Measurements from ENCODE around the gene CAPN12. TPM values are rescaled to one million over a fixed set of nuclear protein-coding genes. Genes with fewer than 3 reads are reported as not detected.
"Not testable (repeated sequence)": the region's sequence is repeated elsewhere in the genome, so short reads cannot be mapped to it uniquely, and the experiment has no call there.

CAPN12 gene
- total and polyA plus RNA-seq, 4 donors, result 3.8 to 28.7 (median 8.8) TPM

DNA sequence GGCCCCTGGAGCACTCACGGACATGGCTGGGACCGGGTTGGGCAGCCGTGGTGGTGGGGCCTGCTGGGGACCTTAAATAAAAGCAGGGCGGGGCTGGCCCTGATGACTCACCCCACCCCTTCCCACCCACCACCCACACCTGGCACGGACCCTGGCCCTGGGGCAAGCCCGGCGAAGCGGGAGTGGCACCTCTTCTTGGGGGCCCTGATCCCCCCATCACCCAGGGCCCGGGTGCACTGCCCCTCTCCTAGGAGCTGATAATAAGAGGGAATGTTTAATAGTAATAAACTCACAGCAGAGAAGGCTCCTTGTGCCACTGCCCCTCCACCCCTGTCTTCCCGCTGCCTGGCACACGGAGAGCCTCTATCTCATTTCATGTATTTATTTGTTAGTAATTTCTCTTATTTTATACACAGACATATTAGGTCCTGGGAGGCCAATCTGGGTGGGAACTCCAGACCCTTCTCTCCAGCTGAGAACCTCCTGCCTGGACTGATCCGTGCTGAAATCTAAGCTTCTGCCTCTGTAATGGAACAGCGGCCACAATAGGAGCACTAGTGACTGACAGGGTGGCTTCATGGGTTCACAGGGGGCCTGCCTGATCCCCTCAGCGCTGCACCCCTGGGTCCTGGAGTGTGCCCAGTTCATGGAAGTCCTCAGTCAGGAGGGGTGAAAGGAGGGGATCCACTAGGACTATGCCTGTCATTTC is 29.3 kb upstream of the CAPN12 start, which contains the start of gene LGALS7:
Gene LGALS7 (minus strand): TSS at position 49 of the 709 bp plus-strand sequence. CDS start 25 bp downstream, at position 24.
- WGBS, result 89% methylated on average over 10 of the region's 14 CpGs
- H3K27ac ChIP-seq (ENCODE audit: low read depth in 1 of 2, low read length in 2 of 2), result no peak within 1 kb of the TSS
- TF ChIP-seq, protein P1, sequence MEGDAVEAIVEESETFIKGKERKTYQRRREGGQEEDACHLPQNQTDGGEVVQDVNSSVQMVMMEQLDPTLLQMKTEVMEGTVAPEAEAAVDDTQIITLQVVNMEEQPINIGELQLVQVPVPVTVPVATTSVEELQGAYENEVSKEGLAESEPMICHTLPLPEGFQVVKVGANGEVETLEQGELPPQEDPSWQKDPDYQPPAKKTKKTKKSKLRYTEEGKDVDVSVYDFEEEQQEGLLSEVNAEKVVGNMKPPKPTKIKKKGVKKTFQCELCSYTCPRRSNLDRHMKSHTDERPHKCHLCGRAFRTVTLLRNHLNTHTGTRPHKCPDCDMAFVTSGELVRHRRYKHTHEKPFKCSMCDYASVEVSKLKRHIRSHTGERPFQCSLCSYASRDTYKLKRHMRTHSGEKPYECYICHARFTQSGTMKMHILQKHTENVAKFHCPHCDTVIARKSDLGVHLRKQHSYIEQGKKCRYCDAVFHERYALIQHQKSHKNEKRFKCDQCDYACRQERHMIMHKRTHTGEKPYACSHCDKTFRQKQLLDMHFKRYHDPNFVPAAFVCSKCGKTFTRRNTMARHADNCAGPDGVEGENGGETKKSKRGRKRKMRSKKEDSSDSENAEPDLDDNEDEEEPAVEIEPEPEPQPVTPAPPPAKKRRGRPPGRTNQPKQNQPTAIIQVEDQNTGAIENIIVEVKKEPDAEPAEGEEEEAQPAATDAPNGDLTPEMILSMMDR (IDR thresholded peaks at IDR 0.05; ENCODE audit: low read depth, low read length, missing input control), result no peak
- no peak for TF ChIP-seq YY1 (IDR thresholded peaks at IDR 0.05)
- no peak for TF ChIP-seq NR2F2 (IDR thresholded peaks at IDR 0.05)
- TF ChIP-seq, protein P2, sequence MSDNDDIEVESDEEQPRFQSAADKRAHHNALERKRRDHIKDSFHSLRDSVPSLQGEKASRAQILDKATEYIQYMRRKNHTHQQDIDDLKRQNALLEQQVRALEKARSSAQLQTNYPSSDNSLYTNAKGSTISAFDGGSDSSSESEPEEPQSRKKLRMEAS (IDR thresholded peaks at IDR 0.05), result no peak
- no peak for TF ChIP-seq JUND (IDR thresholded peaks at IDR 0.05)
- TF ChIP-seq RAD21 (IDR thresholded peaks at IDR 0.05), result no peak
- no peak for TF ChIP-seq TAF1 (conservative IDR thresholded peaks at IDR 0.05)
- TF ChIP-seq FOXA2 (IDR thresholded peaks at IDR 0.05), result no peak
- TF ChIP-seq, protein P3, sequence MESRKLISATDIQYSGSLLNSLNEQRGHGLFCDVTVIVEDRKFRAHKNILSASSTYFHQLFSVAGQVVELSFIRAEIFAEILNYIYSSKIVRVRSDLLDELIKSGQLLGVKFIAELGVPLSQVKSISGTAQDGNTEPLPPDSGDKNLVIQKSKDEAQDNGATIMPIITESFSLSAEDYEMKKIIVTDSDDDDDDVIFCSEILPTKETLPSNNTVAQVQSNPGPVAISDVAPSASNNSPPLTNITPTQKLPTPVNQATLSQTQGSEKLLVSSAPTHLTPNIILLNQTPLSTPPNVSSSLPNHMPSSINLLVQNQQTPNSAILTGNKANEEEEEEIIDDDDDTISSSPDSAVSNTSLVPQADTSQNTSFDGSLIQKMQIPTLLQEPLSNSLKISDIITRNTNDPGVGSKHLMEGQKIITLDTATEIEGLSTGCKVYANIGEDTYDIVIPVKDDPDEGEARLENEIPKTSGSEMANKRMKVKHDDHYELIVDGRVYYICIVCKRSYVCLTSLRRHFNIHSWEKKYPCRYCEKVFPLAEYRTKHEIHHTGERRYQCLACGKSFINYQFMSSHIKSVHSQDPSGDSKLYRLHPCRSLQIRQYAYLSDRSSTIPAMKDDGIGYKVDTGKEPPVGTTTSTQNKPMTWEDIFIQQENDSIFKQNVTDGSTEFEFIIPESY (IDR thresholded peaks at IDR 0.05), result no peak
- no peak for TF ChIP-seq GABPA (IDR thresholded peaks at IDR 0.05 in 1 of 2, conservative IDR thresholded peaks at IDR 0.05 in 1 of 2)

DNA sequence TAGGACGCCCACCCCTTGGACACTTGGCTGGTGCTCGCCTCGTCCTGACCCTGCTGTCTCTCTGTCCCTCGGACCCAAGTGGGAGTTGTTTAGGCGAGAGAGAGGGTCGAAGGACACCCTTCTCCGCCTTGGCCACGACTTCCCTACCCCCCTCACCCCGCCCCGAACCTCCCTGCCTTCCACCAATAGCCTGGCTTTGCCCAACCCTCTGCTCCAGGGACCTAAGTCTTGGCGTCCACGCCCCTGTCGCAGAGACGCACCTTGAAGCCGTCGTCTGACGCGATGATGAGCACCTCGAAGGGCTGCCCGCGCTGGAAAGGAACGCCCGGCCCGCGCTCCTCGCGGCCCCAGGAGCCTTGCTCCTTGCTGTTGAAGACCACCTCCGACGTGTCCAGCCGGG is 27.3 kb upstream of the CAPN12 start:
- not testable (repeated sequence) for DNase-seq (ENCODE audit: low spot score); H3K27ac ChIP-seq (ENCODE audit: low read depth in 1 of 2, low read length in 2 of 2); H3K9ac ChIP-seq (ENCODE audit: low read depth in 1 of 2, low read length in 2 of 2); H3K36me3 ChIP-seq (ENCODE audit: control insufficient read depth in 4 of 4, insufficient read depth in 3 of 4, low read depth in 1 of 4, low read length in 3 of 4); H3K4me1 ChIP-seq (ENCODE audit: control insufficient read depth in 4 of 4, insufficient read depth in 4 of 4, low read length in 3 of 4); H3K4me3 ChIP-seq (ENCODE audit: low read depth in 1 of 3, low read length in 3 of 3); H3K9me3 ChIP-seq (ENCODE audit: control insufficient read depth in 4 of 4, low read length in 3 of 4); H3K27me3 ChIP-seq (ENCODE audit: control insufficient read depth in 4 of 4, insufficient read depth in 4 of 4, low read length in 3 of 4)
- 84% methylated on average over 7 of the region's 30 CpGs for WGBS

More for the DNA sequence above, 29.3 kb upstream of the CAPN12 start, which contains the start of gene LGALS7:
- H3K27me3 ChIP-seq (ENCODE audit: control insufficient read depth in 4 of 4, insufficient read depth in 4 of 4, low read length in 3 of 4), result no peaks in the 10 kb centered on the region
- no peak for DNase-seq (ENCODE audit: low spot score)
- H3K9ac ChIP-seq (ENCODE audit: low read depth in 1 of 2, low read length in 2 of 2), result no peak within 1 kb of the TSS
- no peaks in the 10 kb centered on the region for H3K9me3 ChIP-seq (ENCODE audit: control insufficient read depth in 4 of 4, low read length in 3 of 4)
- H3K4me1 ChIP-seq (ENCODE audit: control insufficient read depth in 4 of 4, insufficient read depth in 4 of 4, low read length in 3 of 4), result peaks cover 0 to 1% (median 0%) of the 10 kb centered on the region in 4 donors
- no peak within 1 kb of the TSS for H3K4me3 ChIP-seq (ENCODE audit: low read depth in 1 of 3, low read length in 3 of 3)
- no peaks in the 10 kb centered on the region for H3K36me3 ChIP-seq (ENCODE audit: control insufficient read depth in 4 of 4, insufficient read depth in 3 of 4, low read depth in 1 of 4, low read length in 3 of 4)

DNA sequence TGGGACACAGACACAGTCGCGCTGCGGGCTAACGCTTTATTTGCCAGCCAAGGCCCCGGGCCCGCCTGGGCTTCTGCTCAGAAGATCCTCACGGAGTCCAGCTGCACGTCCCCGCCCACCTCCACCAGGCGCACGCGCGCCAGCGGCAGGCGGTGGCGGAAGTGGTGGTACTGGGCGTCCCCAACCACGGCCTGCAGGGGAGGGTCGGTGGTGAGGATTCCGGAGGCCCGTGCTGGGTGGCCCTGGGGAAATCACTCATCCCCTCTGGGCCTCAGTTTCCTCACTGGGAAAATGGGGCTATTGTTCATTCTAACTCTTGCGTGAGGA is 26.6 kb upstream of the CAPN12 start:
- H3K27ac ChIP-seq (ENCODE audit: low read depth in 1 of 2, low read length in 2 of 2); H3K9ac ChIP-seq (ENCODE audit: low read depth in 1 of 2, low read length in 2 of 2); H3K9me3 ChIP-seq (ENCODE audit: control insufficient read depth in 4 of 4, low read length in 3 of 4); DNase-seq (ENCODE audit: low spot score); H3K4me1 ChIP-seq (ENCODE audit: control insufficient read depth in 4 of 4, insufficient read depth in 4 of 4, low read length in 3 of 4); H3K4me3 ChIP-seq (ENCODE audit: low read depth in 1 of 3, low read length in 3 of 3); H3K27me3 ChIP-seq (ENCODE audit: control insufficient read depth in 4 of 4, insufficient read depth in 4 of 4, low read length in 3 of 4); H3K36me3 ChIP-seq (ENCODE audit: control insufficient read depth in 4 of 4, insufficient read depth in 3 of 4, low read depth in 1 of 4, low read length in 3 of 4): not testable (repeated sequence)
- 33% methylated on average over 1 of the region's 22 CpGs for WGBS

DNA sequence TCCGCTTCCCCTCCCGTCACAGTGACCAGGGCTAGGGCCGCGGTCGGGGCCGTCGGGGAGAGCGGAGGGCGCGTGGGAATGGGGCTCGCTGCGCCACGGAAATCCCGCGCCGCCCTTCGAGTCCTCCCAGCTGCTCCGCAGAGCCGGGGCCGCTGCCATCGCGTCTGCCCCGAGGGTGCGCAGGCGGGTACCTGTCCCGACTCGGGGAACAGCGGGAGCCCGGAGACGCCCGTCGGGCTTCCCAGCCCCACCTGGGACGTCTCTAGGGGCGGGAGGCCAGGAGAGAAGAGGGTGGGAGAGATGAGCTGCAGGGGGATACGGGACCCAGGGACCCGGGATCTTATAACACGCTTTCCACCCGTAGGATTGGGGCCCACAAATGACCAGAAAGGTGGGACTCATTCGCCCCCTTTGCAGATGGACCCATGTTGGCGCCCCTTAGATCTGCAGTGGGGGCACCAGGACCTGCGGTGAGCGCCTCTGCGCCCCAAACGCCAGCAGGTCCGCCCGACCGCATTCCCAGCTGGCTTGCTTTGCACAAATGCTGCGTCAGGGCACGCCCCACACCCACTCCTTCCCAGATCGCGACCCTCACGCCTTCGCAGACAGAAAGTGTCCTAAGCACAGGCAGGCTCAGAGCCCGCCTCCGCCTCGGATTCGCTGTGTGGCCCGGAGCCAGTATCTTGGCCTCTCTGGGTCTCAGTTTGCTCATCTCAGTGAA is 26.1 kb upstream of the CAPN12 start:
- DNase-seq (ENCODE audit: low spot score); H3K27me3 ChIP-seq (ENCODE audit: control insufficient read depth in 4 of 4, insufficient read depth in 4 of 4, low read length in 3 of 4); H3K4me1 ChIP-seq (ENCODE audit: control insufficient read depth in 4 of 4, insufficient read depth in 4 of 4, low read length in 3 of 4); H3K4me3 ChIP-seq (ENCODE audit: low read depth in 1 of 3, low read length in 3 of 3); H3K9ac ChIP-seq (ENCODE audit: low read depth in 1 of 2, low read length in 2 of 2); H3K36me3 ChIP-seq (ENCODE audit: control insufficient read depth in 4 of 4, insufficient read depth in 3 of 4, low read depth in 1 of 4, low read length in 3 of 4); H3K9me3 ChIP-seq (ENCODE audit: control insufficient read depth in 4 of 4, low read length in 3 of 4); H3K27ac ChIP-seq (ENCODE audit: low read depth in 1 of 2, low read length in 2 of 2): not testable (repeated sequence)
- 35% methylated on average over 25 of the region's 58 CpGs for WGBS
